GM21786 (cell line): ENCODE measurements around the gene CIZ1.
A peak's percentile ranks its signal among the peaks of the same experiment; 100 is the strongest.
"Not testable (repeated sequence)": the region's sequence is repeated elsewhere in the genome, so short reads cannot be mapped to it uniquely, and the experiment has no call there.

Source experiments
- ATAC-seq: cut with Tn5 transposase; IDR thresholded peaks from one replicate; pipeline ENCODE4 v1.9.1; 2021; ENCODE audit not compliant: unreplicated experiment

CIZ1 gene

GRCh38 chr9:128190516-128191405 lies 611 bp downstream of the CIZ1 start:
- ATAC-seq, result peak; percentile 14

GRCh38 chr9:128190013-128190412 lies 1.4 kb downstream of the CIZ1 start:
- no peak for ATAC-seq

GRCh38 chr9:128188209-128188608 lies 3.2 kb downstream of the CIZ1 start:
- ATAC-seq, result no peak

- ATAC-seq, result no peak
Observed at GRCh38 chr9:128187361-128187760, 4.0 kb downstream of the CIZ1 start.

- ATAC-seq, result no peak
Observed at GRCh38 chr9:128185979-128186965, 5.1 kb downstream of the CIZ1 start.

GRCh38 chr9:128182893-128183588 lies 8.3 kb downstream of the CIZ1 start:
- no peak for ATAC-seq

- ATAC-seq, result not testable (repeated sequence)
Observed at GRCh38 chr9:128181480-128181879, 9.9 kb downstream of the CIZ1 start.

GRCh38 chr9:128180447-128180846 lies 10.9 kb downstream of the CIZ1 start:
- no peak for ATAC-seq

- no peak for ATAC-seq
Observed at GRCh38 chr9:128180001-128180400, 11.4 kb downstream of the CIZ1 start.

- ATAC-seq, result no peak
Observed at GRCh38 chr9:128178806-128179431, 12.5 kb downstream of the CIZ1 start.

- ATAC-seq, result no peak
Observed at GRCh38 chr9:128175726-128176125, 15.6 kb downstream of the CIZ1 start.

GRCh38 chr9:128175102-128175563 lies 16.2 kb downstream of the CIZ1 start:
- ATAC-seq, result no peak

GRCh38 chr9:128174062-128174461 lies 17.3 kb downstream of the CIZ1 start:
- ATAC-seq, result no peak

GRCh38 chr9:128169925-128170324 lies 21.4 kb downstream of the CIZ1 start:
- ATAC-seq, result no peak

GRCh38 chr9:128169492-128169891 lies 21.9 kb downstream of the CIZ1 start:
- no peak for ATAC-seq

- no peak for ATAC-seq
Observed at GRCh38 chr9:128168731-128169308, 22.6 kb downstream of the CIZ1 start.

- ATAC-seq, result no peak
Observed at GRCh38 chr9:128167209-128167608, 24.2 kb downstream of the CIZ1 start.

GRCh38 chr9:128166169-128166568 lies 25.2 kb downstream of the CIZ1 start:
- no peak for ATAC-seq

GRCh38 chr9:128164307-128164885 lies 27.0 kb downstream of the CIZ1 start:
- no peak for ATAC-seq
